A673 (cell line): ENCODE measurements around the gene EEF2K. TPM values are rescaled to one million over a fixed set of nuclear protein-coding genes. Genes with fewer than 3 reads are reported as not detected.

ENCODE experiments used
- BruUV-seq: library from RNA; stranded (reverse); fragments of 400-500 nt; replicated peaks from 2 replicates; lab custom pipeline; 2021; lab: Mats Ljungman, UMichigan
- CTCF ChIA-PET: fragments of 300-600 bp; sonication (Branson Sonifier 250); formaldehyde crosslinking; loops from one replicate; lab custom pipeline; 2022; ENCODE audit warnings: antibody characterized with exemption; lab: Charles Lee
- POLR2A ChIA-PET: fragments of 300-600 bp; sonication (Branson Sonifier 250); formaldehyde crosslinking; loops from one replicate; lab custom pipeline; 2022; ENCODE audit warnings: antibody characterized with exemption; ENCODE audit not compliant: low non-redundant PET; lab: Charles Lee
- DNase-seq: peaks from one replicate; pipeline ENCODE4 v3.0.0-alpha.2; 2015; ENCODE audit warnings: low spot score
- H3K27ac ChIP-seq: fragments of 200-600 bp; sonication (generic); 2 replicates; pipeline ENCODE4 v1.5.1; 2016; ENCODE audit warnings: mixed run types, low read depth, mild to moderate bottlenecking, mixed read lengths, antibody characterized with exemption, low read length; ENCODE audit not compliant: poor library complexity, severe bottlenecking
- H3K27me3 ChIP-seq: fragments of 200-600 bp; sonication (generic); replicated peaks from 2 replicates; pipeline ENCODE4 v1.6.1; 2017; ENCODE audit warnings: mixed run types, low read depth, mild to moderate bottlenecking, mixed read lengths, antibody characterized with exemption, low read length; ENCODE audit not compliant: insufficient read depth, poor library complexity
- H3K36me3 ChIP-seq: fragments of 200-600 bp; sonication (generic); 2 replicates; pipeline ENCODE4 v1.6.1; 2016; ENCODE audit warnings: mixed run types, mild to moderate bottlenecking, mixed read lengths, antibody characterized with exemption, low read length; ENCODE audit not compliant: insufficient read depth, poor library complexity, severe bottlenecking
- H3K4me1 ChIP-seq: fragments of 200-600 bp; sonication (generic); 2 replicates; pipeline ENCODE4 v1.6.1; 2017; ENCODE audit warnings: mixed run types, mild to moderate bottlenecking, mixed read lengths, antibody characterized with exemption, low read length; ENCODE audit not compliant: insufficient read depth, poor library complexity, severe bottlenecking
- H3K4me3 ChIP-seq: fragments of 200-600 bp; sonication (generic); 2 replicates; pipeline ENCODE4 v1.5.1; 2016; ENCODE audit warnings: low read depth, mixed run types, mild to moderate bottlenecking, mixed read lengths, low read length; ENCODE audit not compliant: poor library complexity, severe bottlenecking
- H3K9me3 ChIP-seq: fragments of 200-600 bp; sonication (generic); 2 replicates; pipeline ENCODE4 v1.6.1; 2016; ENCODE audit warnings: mixed run types, low read depth, mild to moderate bottlenecking, mixed read lengths, antibody characterized with exemption, low read length; ENCODE audit not compliant: poor library complexity, severe bottlenecking
- CTCF ChIP-seq: fragments of 300-800, 200-600 bp; sonication (generic); conservative IDR thresholded peaks from 2 replicates; pipeline ENCODE4 v1.5.1; 2017; ENCODE audit warnings: low read depth, mild to moderate bottlenecking, antibody characterized with exemption, low read length, moderate library complexity, mixed read lengths
- EZH2 ChIP-seq: fragments of 200-600 bp; sonication (generic); IDR thresholded peaks from 2 replicates; pipeline ENCODE4 v1.6.1; 2017; ENCODE audit warnings: borderline replicate concordance, low read depth, mild to moderate bottlenecking, mixed read lengths, antibody characterized with exemption, low read length; ENCODE audit not compliant: poor library complexity, severe bottlenecking
- intact Hi-C: fragments of 100-400 bp; cut with micrococcal nuclease; formaldehyde crosslinking; loops from one replicate; pipeline ENCODE4 v1.10.0; 2022; ENCODE audit not compliant: unreplicated experiment
- total RNA-seq: library from RNA; stranded (reverse); gene quantifications from 2 replicates; pipeline ENCODE4 v1.2.3, GENCODE V29; 2021

Gene EEF2K
- total RNA-seq, 1 experiment from 2014 or later = 14.3 TPM

DNA sequence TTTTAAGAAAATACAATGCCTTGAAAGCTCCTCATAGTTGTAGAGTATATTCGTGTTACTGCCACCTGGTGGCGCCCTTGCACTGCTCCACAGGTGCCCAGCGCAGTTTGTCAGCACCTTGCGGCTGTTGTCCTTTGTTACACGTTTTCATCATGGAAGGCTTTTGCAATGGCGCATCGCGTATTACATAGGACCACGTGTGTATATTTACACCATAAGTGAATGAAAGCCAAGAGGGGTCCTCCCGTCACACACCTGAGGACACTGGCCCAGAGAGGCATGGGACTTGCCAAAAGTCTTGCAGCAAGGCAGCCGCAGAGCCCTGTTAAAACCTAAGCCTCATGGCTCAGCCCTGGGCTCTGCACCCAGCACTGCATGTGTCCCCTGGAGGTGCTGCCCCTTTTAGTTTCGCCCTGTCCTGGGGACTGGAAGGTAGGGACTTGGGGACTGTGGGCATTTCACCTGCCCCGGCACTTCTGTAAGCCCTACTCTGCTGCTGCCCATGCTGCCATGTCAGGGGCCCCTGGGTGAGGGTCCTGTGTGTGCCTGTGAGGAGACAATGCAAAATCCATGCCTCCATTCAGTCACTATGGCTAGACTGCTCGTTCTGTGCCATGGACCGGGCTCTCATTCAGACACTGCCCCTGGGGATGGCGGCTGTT lies 115.4 kb downstream of the EEF2K start:
- no TSS peak for BruUV-seq
- POLR2A ChIA-PET = no interaction called here
- TF ChIP-seq EZH2 = no peak
- peak; percentile 98 for TF ChIP-seq CTCF
- Histone ChIP-seq H3K9me3 (no peaks in the 10 kb centered on the region), H3K36me3 (peaks cover 39% of the 10 kb centered on the region), H3K4me3 (no peak overlapping the region), H3K27ac (no peak overlapping the region), H3K4me1 (no peaks in the 10 kb centered on the region), H3K27me3 (no peaks in the 10 kb centered on the region)
- intact Hi-C loops = loop anchor here (5.0 kb wide), 2 partner anchors 754 to 1164 kb away; partner anchors contain the start of gene LDAF1
- CTCF ChIA-PET = interaction anchor here (0.5 to 1.1 kb wide), 6 partner anchors 38 to 342 kb away, joined by 3 to 17 read pairs (median 4); no protein-coding TSS in a partner anchor
- peak; percentile 81 for DNase-seq

DNA sequence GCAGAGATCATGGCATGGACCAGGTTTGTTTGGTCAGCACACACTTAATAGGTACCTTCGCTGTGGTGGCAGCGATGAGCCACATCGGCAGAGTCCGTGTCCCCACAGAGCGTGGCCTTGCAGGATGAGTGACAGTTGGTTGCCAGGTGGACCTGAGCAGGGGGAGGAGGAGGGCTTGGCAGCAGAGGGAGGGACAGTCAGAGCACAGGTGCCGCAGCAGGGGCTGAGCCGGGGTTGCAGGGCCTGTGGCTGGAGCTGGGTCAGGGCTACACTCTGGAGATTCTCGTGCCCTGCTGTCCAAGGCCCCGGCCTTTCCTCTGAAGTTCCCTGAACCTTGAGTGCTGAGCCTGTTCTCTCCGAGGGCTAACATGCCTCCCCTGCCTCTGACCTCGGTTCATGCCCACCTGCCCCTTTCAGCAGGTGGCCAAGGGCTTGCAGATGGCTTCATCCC lies 116.0 kb downstream of the EEF2K start:
- POLR2A ChIA-PET = no interaction called here
- Histone ChIP-seq H3K4me1 (no peaks in the 10 kb centered on the region), H3K9me3 (no peaks in the 10 kb centered on the region), H3K27ac (no peak overlapping the region), H3K36me3 (peaks cover 41% of the 10 kb centered on the region), H3K4me3 (no peak overlapping the region), H3K27me3 (no peaks in the 10 kb centered on the region)
- no peak for DNase-seq
- BruUV-seq = no TSS peak
- TF ChIP-seq CTCF (no peak), EZH2 (no peak)
- intact Hi-C loops = loop anchor here (5.0 kb wide), 2 partner anchors 755 to 1165 kb away; partner anchors contain the start of gene LDAF1
- CTCF ChIA-PET = no interaction called here

DNA sequence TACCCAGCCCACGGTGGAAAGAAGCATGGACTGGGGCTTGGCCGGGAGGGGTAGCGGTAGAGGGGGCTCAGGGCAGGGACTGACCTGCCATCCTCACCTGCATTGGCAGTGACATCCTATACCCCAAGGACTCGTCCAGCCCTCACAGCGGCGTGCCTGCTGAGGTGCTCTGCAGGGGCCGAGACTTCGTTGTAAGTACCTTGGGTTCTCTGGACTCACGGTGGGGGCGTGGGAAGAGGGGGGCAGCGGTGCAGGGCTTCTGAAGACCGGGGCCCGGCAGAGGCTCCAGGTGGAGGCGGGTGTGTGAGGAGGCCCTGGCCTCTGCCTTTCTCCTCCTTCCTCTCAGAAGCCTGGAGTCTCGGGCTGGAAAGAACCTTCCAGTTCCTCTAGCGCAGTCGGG lies 116.7 kb downstream of the EEF2K start:
- Histone ChIP-seq H3K27me3 (no peaks in the 10 kb centered on the region), H3K4me1 (no peaks in the 10 kb centered on the region), H3K4me3 (no peak overlapping the region), H3K27ac (no peak overlapping the region), H3K36me3 (peaks cover 37% of the 10 kb centered on the region), H3K9me3 (no peaks in the 10 kb centered on the region)
- ChIA-PET POLR2A (no interaction called here), CTCF (no interaction called here)
- TF ChIP-seq EZH2 = no peak
- no peak for TF ChIP-seq CTCF
- intact Hi-C loops = loop anchor here (5.0 kb wide), 2 partner anchors 755 to 1165 kb away; partner anchors contain the start of gene LDAF1
- no peak for DNase-seq
- BruUV-seq = no TSS peak
